Ovary (tissue), 9 donors: ENCODE results near the gene FOXR2. TPM values are rescaled to one million over a fixed set of nuclear protein-coding genes. Genes with fewer than 3 reads are reported as not detected.

Experiments
- DNase-seq, 5 donors: peaks; one replicate each; pipeline ENCODE4 v3.0.0-alpha.2; 2019 to 2020
- H3K27ac ChIP-seq, 2 donors: fragments of 200-600 bp; one replicate each; pipeline versions ENCODE4 v1.5.1 to v1.8.0; 2019 to 2022
- H3K27me3 ChIP-seq: fragments of 200-600 bp; one replicate; pipeline ENCODE4 v1.8.0; 2022
- H3K36me3 ChIP-seq: fragments of 200-600 bp; sonication (generic); one replicate; pipeline ENCODE4 v1.5.1; 2019
- H3K4me1 ChIP-seq: one replicate; pipeline ENCODE4 v1.8.1; 2013; ENCODE audit warnings: mild to moderate bottlenecking, moderate library complexity; ENCODE audit not compliant: insufficient read depth
- H3K4me3 ChIP-seq: fragments of 200-600 bp; sonication (generic); one replicate; pipeline ENCODE4 v1.5.1; 2017
- H3K9me3 ChIP-seq, 2 donors: fragments of 200-600 bp in 1 of 2; sonication (generic) in 1 of 2; one replicate each; pipeline versions ENCODE4 v1.5.1 to v1.8.1; 2013 to 2019; ENCODE audit warnings: mild to moderate bottlenecking in 1 of 2, moderate library complexity in 1 of 2
- CTCF ChIP-seq, 3 donors: fragments of 450-650 bp in 2 of 3; fragments of 200-600 bp in 1 of 3; IDR thresholded peaks; one replicate each; pipeline versions ENCODE4 v1.5.1 to v1.8.0; 2016 to 2022; ENCODE audit warnings: antibody characterized with exemption in 3 of 3, mild to moderate bottlenecking in 1 of 3
- EP300 ChIP-seq: sonication (generic); formaldehyde crosslinking; IDR thresholded peaks from one replicate; pipeline ENCODE4 v1.6.1; 2017; ENCODE audit warnings: antibody characterized with exemption
- POLR2A ChIP-seq: fragments of 450-650 bp; IDR thresholded peaks from one replicate; pipeline ENCODE4 v1.6.1; 2017; ENCODE audit warnings: antibody characterized with exemption, mild to moderate bottlenecking, moderate library complexity
- WGBS, 3 donors: extraction: QIAGEN DNeasy Blood & Tissue Kit in 1 of 3; methylation state at CpG; one replicate each; pipeline versions ENCODE4 v1.1.5 to v1.1.7; 2013 to 2017; 5-methylcytosine and 5-hydroxymethylcytosine counted together
- intact Hi-C, 4 donors: fragments of 100-400 bp; cut with DNase I; formaldehyde crosslinking; loops; one replicate each; pipeline versions ENCODE4 v1.11.0 to v1.15.1; 2022 to 2023
- polyA plus RNA-seq, 2 donors: library from polyadenylated mRNA; stranded (reverse); fragments of 200-250 nt in 1 of 2; fragments of 350-450 nt in 1 of 2; fragmentation: Illumina TruSeq in 1 of 2; extraction: RNeasy Lipid Tissue Mini Kit (QIAGEN cat#74804) in 1 of 2; gene quantifications; one replicate each; pipeline ENCODE4 v1.2.3, GENCODE V29; 2013 to 2014
- total RNA-seq, 7 donors: library from RNA; depleted of rRNA in 2 of 7; stranded (reverse); fragments of >200 nt in 2 of 7; fragmentation: NEBNext Ultra II Directional in 3 of 7; extraction: Animal tissue kit (Norgen Biotek cat#: 25700) in 3 of 7; gene quantifications; one replicate each; pipeline versions ENCODE4 v1.1.0 to v1.2.4, GENCODE V29; 2016 to 2023
- donor health status: DM: no; HTN: no; CAD: no; lungs with moderate emphysema.
- donor health status: DM: no; HTN: no; CAD: no.
- donor health status: Bipolar disorder and iron deficiency.
- donor health status: DM: yes; HTN: yes; CAD: no.
- donor health status: DM: no; HTN: no; CAD: no.
- donor health status: DM: yes; HTN: yes; CAD: no.

The FOXR2 gene
- total and polyA plus RNA-seq, 9 donors = not detected

- no peak overlapping the region for H3K4me3 ChIP-seq
- no peaks in the 10 kb centered on the region for H3K4me1 ChIP-seq
- 80 to 82% (median 81%) methylated on average over 13 of the region's 13 CpGs for WGBS, 3 donors
- no peak for DNase-seq
- intact Hi-C loops = no loop called here
- no peaks in the 10 kb centered on the region for H3K27me3 ChIP-seq
- no peak overlapping the region for H3K27ac ChIP-seq
- TF ChIP-seq CTCF (IDR thresholded peaks at IDR 0.05) (no peak), EP300 (no peak), POLR2A (no peak)
- no peaks in the 10 kb centered on the region for H3K36me3 ChIP-seq
- H3K9me3 ChIP-seq = no peaks in the 10 kb centered on the region
Measured at GRCh38 chrX:55593756-55594257, 29.4 kb upstream of the FOXR2 start.

- intact Hi-C loops = no loop called here
Measured at GRCh38 chrX:55598333-55598732, 24.9 kb upstream of the FOXR2 start.

GRCh38 chrX:55619547-55619946, 3.7 kb upstream of the FOXR2 start:
- H3K36me3 ChIP-seq = no peaks in the 10 kb centered on the region
- H3K27ac ChIP-seq = no peak overlapping the region
- no peak overlapping the region for H3K4me3 ChIP-seq
- TF ChIP-seq POLR2A = no peak
- no peak for TF ChIP-seq CTCF (IDR thresholded peaks at IDR 0.05)
- TF ChIP-seq EP300 = no peak
- H3K27me3 ChIP-seq = no peaks in the 10 kb centered on the region
- 31 to 47% (median 46%) methylated on average over 2 of the region's 2 CpGs for WGBS, 3 donors
- peaks cover 1% of the 10 kb centered on the region for H3K4me1 ChIP-seq
- DNase-seq = no peak
- intact Hi-C loops = no loop called here
- H3K9me3 ChIP-seq = no peaks in the 10 kb centered on the region

More at GRCh38 chrX:55598333-55598732, 24.9 kb upstream of the FOXR2 start:
- TF ChIP-seq CTCF (IDR thresholded peaks at IDR 0.05) (no peak), POLR2A (no peak), EP300 (no peak)
- WGBS, 3 donors = 59 to 67% (median 66%) methylated on average over 7 of the region's 7 CpGs
- Histone ChIP-seq H3K4me3 (no peak overlapping the region), H3K27ac (no peak overlapping the region), H3K36me3 (no peaks in the 10 kb centered on the region), H3K27me3 (no peaks in the 10 kb centered on the region), H3K9me3 (no peaks in the 10 kb centered on the region), H3K4me1 (no peaks in the 10 kb centered on the region)
- DNase-seq = no peak

GRCh38 chrX:55624403-55624802, 1.2 kb downstream of the FOXR2 start:
- Histone ChIP-seq H3K27ac (no peak overlapping the region), H3K27me3 (no peaks in the 10 kb centered on the region), H3K4me1 (peaks cover 1% of the 10 kb centered on the region), H3K4me3 (no peak overlapping the region), H3K9me3 (no peaks in the 10 kb centered on the region), H3K36me3 (no peaks in the 10 kb centered on the region)
- intact Hi-C loops = no loop called here
- no peak for TF ChIP-seq EP300
- no peak for TF ChIP-seq CTCF (IDR thresholded peaks at IDR 0.05)
- no peak for TF ChIP-seq POLR2A
- WGBS, 3 donors = 55 to 69% (median 57%) methylated on average over 5 of the region's 5 CpGs
- DNase-seq = no peak
